ENCODE data around the gene CCDC102B.

- TF ChIP-seq, protein P1, sequence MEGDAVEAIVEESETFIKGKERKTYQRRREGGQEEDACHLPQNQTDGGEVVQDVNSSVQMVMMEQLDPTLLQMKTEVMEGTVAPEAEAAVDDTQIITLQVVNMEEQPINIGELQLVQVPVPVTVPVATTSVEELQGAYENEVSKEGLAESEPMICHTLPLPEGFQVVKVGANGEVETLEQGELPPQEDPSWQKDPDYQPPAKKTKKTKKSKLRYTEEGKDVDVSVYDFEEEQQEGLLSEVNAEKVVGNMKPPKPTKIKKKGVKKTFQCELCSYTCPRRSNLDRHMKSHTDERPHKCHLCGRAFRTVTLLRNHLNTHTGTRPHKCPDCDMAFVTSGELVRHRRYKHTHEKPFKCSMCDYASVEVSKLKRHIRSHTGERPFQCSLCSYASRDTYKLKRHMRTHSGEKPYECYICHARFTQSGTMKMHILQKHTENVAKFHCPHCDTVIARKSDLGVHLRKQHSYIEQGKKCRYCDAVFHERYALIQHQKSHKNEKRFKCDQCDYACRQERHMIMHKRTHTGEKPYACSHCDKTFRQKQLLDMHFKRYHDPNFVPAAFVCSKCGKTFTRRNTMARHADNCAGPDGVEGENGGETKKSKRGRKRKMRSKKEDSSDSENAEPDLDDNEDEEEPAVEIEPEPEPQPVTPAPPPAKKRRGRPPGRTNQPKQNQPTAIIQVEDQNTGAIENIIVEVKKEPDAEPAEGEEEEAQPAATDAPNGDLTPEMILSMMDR (IDR thresholded peaks at IDR 0.05): no peak
- no peak for TF ChIP-seq POLR2A (IDR thresholded peaks at IDR 0.05)
Observed at GRCh38 chr18:68818584-68818983, 20.7 kb downstream of the CCDC102B start.

All from testis (tissue), 2 donors.